NCI-H2171 treated with DMSO at 0.1 percent for 48 hours (cell line): ENCODE data around the gene HTATIP2.
"Not testable (repeated sequence)": the region's sequence is repeated elsewhere in the genome, so short reads cannot be mapped to it uniquely, and the experiment has no call there.

Experiments
- DNase-seq: peaks from one replicate; lab custom pipeline; 2025; lab: John Stamatoyannopoulos, UW

The HTATIP2 gene

GRCh38 chr11:20372081-20372626, 8.6 kb downstream of the HTATIP2 start:
- no peak for DNase-seq

DNA sequence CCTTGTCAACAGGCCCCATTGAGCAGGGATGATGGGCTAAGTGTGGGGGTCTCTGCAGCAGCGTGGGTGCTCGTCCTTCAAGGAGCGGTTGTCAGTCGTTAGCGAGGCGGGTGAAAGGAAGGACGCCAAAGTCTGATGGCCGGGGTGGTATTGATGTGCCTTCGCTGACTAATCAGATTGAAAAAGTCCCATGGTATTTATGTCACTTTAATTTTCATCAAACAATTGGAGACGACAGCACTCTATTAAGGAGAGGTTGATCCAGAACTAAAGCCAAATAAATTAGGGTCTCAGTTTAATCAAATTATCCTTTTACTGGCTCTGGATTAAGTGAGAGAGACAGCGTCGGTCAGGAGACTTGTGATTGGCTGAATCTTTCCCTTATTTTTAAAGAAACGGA, 9.6 kb downstream of the HTATIP2 start:
- DNase-seq, result no peak

GRCh38 chr11:20373568-20374209, 10.2 kb downstream of the HTATIP2 start:
- no peak for DNase-seq

GRCh38 chr11:20374741-20375300, 11.3 kb downstream of the HTATIP2 start:
- no peak for DNase-seq

- no peak for DNase-seq
Measured at GRCh38 chr11:20376162-20376730, 12.7 kb downstream of the HTATIP2 start.

DNA sequence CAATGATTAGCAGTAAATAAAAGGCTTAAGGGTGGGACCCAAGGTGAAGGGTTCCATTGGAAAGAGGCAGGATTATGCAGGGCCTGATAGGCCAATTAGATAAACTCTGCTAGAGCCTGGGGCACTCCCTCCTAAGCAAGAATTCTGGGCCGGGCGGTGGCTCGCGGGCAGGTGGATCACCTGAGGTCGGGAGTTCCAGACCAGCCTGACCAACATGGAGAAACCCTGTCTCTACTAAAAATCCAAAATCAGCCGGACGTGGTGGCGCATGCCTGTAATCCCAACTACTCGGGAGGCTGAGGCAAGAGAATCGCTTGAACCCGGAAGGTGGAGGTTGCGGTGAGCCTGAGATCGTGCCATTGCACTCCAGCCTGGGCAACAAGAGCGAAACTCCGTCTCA, 22.5 kb downstream of the HTATIP2 start:
- not testable (repeated sequence) for DNase-seq

- peak; percentile 84 for DNase-seq
Measured at GRCh38 chr11:20387261-20388095, 24.0 kb downstream of the HTATIP2 start, which contains the start of gene PRMT3. Gene PRMT3 (plus strand): TSS chr11:20387716. CDS start chr11:20387747, 31 bp downstream.

DNA sequence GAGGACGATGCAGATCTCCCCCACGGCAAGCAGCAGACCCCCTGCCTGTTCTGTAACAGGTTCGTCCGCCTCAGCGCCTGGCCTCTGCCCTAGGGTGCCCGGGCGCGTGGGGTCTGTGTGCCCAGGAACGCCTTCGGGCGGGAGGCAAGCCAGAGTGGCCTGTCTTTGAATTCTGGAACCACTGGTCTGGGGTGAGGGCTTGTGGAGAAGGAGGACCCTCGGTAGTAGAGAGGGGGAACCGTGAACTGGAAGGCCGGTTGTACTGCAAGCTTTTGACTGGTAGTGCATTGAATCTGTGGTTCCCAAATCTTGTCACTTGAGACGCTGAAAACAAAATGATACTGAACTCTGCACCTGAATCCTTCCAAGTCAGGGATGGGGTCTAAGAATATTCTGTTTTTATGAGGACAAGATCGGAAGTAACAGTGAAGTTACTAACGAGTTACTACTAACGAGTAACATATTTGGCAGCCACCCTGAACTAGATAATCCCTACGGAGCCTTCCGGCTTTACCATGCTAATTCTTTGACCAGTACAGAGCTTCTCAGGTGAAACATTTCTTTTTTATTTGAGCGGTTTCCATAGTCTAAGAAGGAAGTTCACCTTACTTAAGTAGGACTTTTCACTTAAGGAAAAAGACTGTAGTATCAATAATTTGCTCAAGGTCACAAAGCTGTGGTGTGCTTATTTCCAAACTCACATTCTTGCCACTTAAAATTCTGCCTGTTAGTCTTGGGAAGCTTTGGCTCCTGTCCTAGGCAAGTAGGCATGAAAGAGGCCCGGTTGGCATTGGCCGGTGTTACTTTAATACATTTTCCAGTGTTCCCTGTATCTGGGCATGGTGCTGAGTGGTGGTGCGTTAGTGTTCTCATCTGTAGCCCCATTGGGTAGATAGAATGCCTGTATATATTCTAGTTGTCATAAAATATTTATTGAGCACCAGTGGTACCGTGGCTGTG, 24.9 kb downstream of the HTATIP2 start:
- peak; percentile 8 for DNase-seq

DNA sequence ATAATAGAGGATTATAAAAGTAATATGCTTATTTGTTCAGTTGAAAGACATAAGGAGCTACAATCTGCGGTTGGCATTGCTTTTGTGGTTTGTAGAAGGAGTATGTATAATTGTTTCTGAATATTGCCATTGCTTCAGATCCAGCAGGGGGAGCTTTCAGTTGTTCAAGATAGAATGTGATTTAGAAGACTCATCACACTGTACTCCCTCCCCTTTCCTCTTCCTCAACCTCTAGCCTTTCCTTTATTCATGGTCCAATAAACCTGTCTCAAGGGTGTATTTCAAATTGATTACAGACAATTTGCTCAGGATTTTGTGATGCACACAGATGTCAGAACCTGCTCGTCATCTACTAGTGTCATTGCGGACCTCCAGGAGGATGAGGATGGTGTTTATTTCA, 33.8 kb downstream of the HTATIP2 start:
- DNase-seq, result peak; percentile 37

- DNase-seq, result no peak
Measured at GRCh38 chr11:20399498-20399897, 36.0 kb downstream of the HTATIP2 start.

DNA sequence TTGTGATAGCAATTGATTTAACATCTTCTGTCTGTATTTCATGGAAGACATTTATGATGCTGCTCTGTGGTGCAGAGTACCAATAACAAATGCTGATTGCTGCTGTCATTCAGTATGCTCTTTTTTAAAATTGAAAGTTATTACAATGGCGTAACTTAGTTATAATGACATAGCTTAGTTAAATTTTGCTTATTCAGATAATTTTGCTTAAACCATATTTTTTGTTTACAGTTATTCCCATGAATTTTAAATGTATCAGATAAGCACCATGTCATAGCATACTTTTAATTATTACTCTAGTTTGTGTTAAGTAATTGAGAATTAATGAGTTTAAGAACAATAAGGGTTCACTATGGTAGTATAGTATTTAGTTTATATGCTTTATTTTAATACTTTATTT, 39.5 kb downstream of the HTATIP2 start:
- DNase-seq, result no peak

DNA sequence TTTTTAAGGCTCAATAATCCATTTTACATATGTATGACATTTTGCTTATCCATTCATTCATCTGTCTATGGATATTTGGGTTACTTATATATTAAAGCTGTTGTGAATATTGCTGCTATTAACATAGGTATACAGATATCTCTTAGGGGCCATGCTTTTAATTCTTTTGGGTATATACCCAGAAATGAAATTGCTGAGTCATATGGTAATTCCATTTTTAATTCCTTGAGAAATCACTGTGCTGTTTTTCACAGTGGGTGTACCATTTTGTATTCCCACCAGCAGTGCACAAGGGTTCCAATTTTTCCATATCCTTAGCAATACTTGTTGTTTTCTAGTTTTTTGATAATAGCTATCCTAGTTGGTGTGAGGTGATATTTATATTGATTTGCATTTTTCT, 43.0 kb downstream of the HTATIP2 start:
- DNase-seq, result no peak

- DNase-seq, result no peak
Measured at GRCh38 chr11:20407344-20407743, 43.8 kb downstream of the HTATIP2 start.

DNA sequence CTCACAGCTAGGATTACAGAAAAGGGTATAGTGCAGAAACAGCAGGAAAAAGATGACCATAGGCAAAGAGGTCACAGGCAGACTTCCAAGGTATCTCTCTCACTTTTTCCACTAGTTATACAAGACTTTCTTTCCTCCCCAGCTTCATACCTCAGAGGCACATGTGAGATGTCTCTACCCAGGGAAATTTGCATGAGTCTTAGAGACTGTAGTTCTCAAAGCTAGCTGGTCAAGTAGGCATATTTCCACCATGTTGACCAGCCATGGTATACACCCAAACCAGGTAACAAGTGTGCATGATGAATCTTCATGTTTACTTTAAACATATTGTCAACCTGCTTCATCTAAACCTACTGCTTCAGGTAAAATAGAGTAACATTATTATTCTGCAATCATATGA, 51.9 kb downstream of the HTATIP2 start:
- DNase-seq, result no peak

DNA sequence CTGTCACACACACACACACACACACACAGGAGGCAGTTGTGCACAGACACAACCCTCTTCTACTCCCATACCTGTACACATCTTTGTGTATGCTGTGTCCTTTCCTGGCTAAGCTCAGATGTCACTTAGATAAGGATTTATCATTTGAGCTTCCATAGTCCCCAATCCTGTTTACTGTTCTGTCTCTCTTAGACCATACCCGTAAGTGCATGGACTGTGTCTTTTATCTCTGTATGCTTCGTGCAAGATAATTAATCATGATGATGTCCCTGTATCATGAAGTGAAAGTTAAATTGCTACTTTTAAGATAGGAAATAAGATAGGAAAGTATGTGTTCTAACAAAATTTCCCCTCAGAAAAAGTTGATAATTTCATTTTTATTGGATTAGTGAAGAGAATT, 54.3 kb downstream of the HTATIP2 start:
- DNase-seq, result no peak

GRCh38 chr11:20421946-20422345, 58.4 kb downstream of the HTATIP2 start:
- DNase-seq, result no peak

DNA sequence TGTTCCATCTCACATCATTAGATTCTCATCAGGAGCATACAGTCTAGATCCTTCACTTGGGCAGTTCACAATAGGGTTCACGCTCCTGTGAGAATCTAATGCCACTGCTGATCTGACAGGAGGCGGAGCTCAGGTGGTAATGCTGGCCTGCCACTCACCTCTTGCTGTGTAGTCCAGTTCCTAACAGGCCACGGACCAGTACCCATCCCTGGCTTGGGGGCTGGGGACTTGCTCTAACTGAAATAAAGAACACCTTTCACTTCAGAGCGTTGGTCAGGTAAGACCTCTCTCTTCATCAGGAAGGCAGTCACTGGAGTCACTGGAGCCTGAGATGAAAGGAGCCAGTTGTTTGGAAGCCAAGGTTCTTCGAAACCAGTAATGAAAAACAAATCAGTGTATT, 65.7 kb downstream of the HTATIP2 start:
- DNase-seq, result no peak
